AG10803 (cell line): Measurements from ENCODE around the gene CTSW.

Experiments used
- DNase-seq: peaks from one replicate; pipeline ENCODE4 v3.0.0; 2010; ENCODE audit warnings: low read depth
- H3K4me3 ChIP-seq: 2 replicates; pipeline ENCODE4 v1.5.1; 2011; ENCODE audit warnings: mild to moderate bottlenecking, low read length, control low read depth
- CTCF ChIP-seq: conservative IDR thresholded peaks from 2 replicates; pipeline ENCODE4 v1.5.1; 2011; ENCODE audit warnings: mild to moderate bottlenecking, low read length, control low read depth, inconsistent platforms

Gene CTSW

GRCh38 chr11:65928667-65929066 lies 49.0 kb downstream of the CTSW start:
- no peak for TF ChIP-seq CTCF
- no peak for DNase-seq
- H3K4me3 ChIP-seq: no peak overlapping the region

GRCh38 chr11:65931773-65932557 lies 52.3 kb downstream of the CTSW start:
- H3K4me3 ChIP-seq: no peak overlapping the region
- no peak for DNase-seq
- TF ChIP-seq CTCF: no peak

DNA sequence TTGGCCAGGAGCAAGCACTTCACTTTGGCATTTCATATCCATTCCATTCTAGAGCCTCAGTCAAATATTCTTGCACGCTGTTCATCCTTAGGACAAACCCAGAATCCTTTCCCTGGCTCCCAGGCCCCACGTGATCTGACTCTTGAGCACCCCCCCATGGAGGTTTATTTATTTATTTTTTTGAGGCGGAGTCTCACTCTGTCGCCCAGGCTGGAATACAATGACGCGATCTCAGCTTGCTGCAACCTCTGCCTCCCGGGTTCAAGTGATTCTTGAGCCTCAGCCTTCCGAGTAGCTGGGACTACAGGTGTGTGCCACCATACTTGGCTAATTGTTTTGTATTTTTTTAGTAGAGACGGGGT lies 52.9 kb downstream of the CTSW start:
- TF ChIP-seq CTCF: no peak
- DNase-seq: peak; percentile 34
- no peak overlapping the region for H3K4me3 ChIP-seq
